Parathyroid adenoma (tissue), 2 donors: ENCODE results near the gene FARSB.
A peak's percentile ranks its signal among the peaks of the same experiment; 100 is the strongest.

Source experiments
- H2AFZ ChIP-seq: fragments of 300-600 bp; sonication (generic); one replicate; pipeline ENCODE4 v1.7.0; 2017; ENCODE audit warnings: antibody characterized with exemption, mild to moderate bottlenecking
- H3K27ac ChIP-seq: fragments of 300-600 bp; sonication (generic); one replicate; pipeline ENCODE4 v1.7.0; 2017
- H3K27me3 ChIP-seq: fragments of 300-600 bp; sonication (generic); one replicate; pipeline ENCODE4 v1.7.0; 2017; ENCODE audit warnings: low read length; ENCODE audit not compliant: control insufficient read depth, insufficient read depth
- H3K36me3 ChIP-seq: fragments of 300-600 bp; sonication (generic); one replicate; pipeline ENCODE4 v1.7.0; 2017; ENCODE audit warnings: low read length; ENCODE audit not compliant: control insufficient read depth, insufficient read depth
- H3K4me1 ChIP-seq: fragments of 300-600 bp; sonication (generic); one replicate; pipeline ENCODE4 v1.7.0; 2017; ENCODE audit warnings: control low read depth
- H3K4me2 ChIP-seq: fragments of 300-600 bp; sonication (generic); one replicate; pipeline ENCODE4 v1.7.0; 2017; ENCODE audit warnings: low read length
- H3K4me3 ChIP-seq: fragments of 300-600 bp; sonication (generic); one replicate; pipeline ENCODE4 v1.7.0; 2017; ENCODE audit warnings: low read depth, low read length
- H3K79me2 ChIP-seq: fragments of 300-600 bp; sonication (generic); one replicate; pipeline ENCODE4 v1.7.0; 2017; ENCODE audit warnings: control low read depth
- H3K9ac ChIP-seq: fragments of 300-600 bp; sonication (generic); one replicate; pipeline ENCODE4 v1.7.0; 2017; ENCODE audit warnings: mild to moderate bottlenecking
- H3K9me3 ChIP-seq: fragments of 300-600 bp; sonication (generic); one replicate; pipeline ENCODE4 v1.7.0; 2017; ENCODE audit warnings: low read length; ENCODE audit not compliant: control insufficient read depth
- CTCF ChIP-seq: fragments of 300-600 bp; sonication (generic); IDR thresholded peaks from one replicate; pipeline ENCODE4 v1.7.0; 2017; ENCODE audit warnings: antibody characterized with exemption, mild to moderate bottlenecking
- donor health status: primary hyperparathyroidism.

The FARSB gene

GRCh38 chr2:222655787-222656525 is at the start of gene FARSB:
FARSB (minus strand) TSS chr2:222656092; CDS start chr2:222656073, 19 bp downstream.
- Histone ChIP-seq H3K9me3 (no peaks in the 10 kb centered on the region), H3K4me1 (peaks cover 3% of the 10 kb centered on the region), H3K36me3 (no peaks in the 10 kb centered on the region), H3K79me2 (peaks cover 19% of the 10 kb centered on the region), H3K27ac (peak within 1 kb of the TSS; percentile 97), H3K9ac (peak within 1 kb of the TSS; percentile 49), H2AFZ (peak within 1 kb of the TSS; percentile 81), H3K27me3 (no peaks in the 10 kb centered on the region), H3K4me2 (peak within 1 kb of the TSS; percentile 100), H3K4me3 (peak within 1 kb of the TSS; percentile 98)
- TF ChIP-seq CTCF = no peak

- H3K9ac ChIP-seq = no peak overlapping the region
- H3K4me2 ChIP-seq = no peak overlapping the region
- TF ChIP-seq CTCF = no peak
- no peak overlapping the region for H3K4me3 ChIP-seq
- H3K27ac ChIP-seq = no peak overlapping the region
- H3K27me3 ChIP-seq = no peaks in the 10 kb centered on the region
- H3K79me2 ChIP-seq = no peaks in the 10 kb centered on the region
- H3K9me3 ChIP-seq = no peaks in the 10 kb centered on the region
- H2AFZ ChIP-seq = no peak overlapping the region
- no peaks in the 10 kb centered on the region for H3K36me3 ChIP-seq
- peaks cover 3% of the 10 kb centered on the region for H3K4me1 ChIP-seq
These were observed 48.0 kb upstream of the FARSB start for GRCh38 chr2:222703886-222704285.

- no peaks in the 10 kb centered on the region for H3K36me3 ChIP-seq
- no peak overlapping the region for H2AFZ ChIP-seq
- H3K4me3 ChIP-seq = no peak overlapping the region
- H3K4me2 ChIP-seq = no peak overlapping the region
- peaks cover 2% of the 10 kb centered on the region for H3K4me1 ChIP-seq
- no peak overlapping the region for H3K27ac ChIP-seq
- no peak overlapping the region for H3K9ac ChIP-seq
- H3K79me2 ChIP-seq = no peaks in the 10 kb centered on the region
- H3K27me3 ChIP-seq = no peaks in the 10 kb centered on the region
- TF ChIP-seq CTCF = no peak
- H3K9me3 ChIP-seq = no peaks in the 10 kb centered on the region
These were observed 47.2 kb upstream of the FARSB start for GRCh38 chr2:222703091-222703490.

GRCh38 chr2:222701721-222702131 is 45.8 kb upstream of the FARSB start:
- no peaks in the 10 kb centered on the region for H3K36me3 ChIP-seq
- H2AFZ ChIP-seq = no peak overlapping the region
- TF ChIP-seq CTCF = no peak
- no peak overlapping the region for H3K9ac ChIP-seq
- H3K4me2 ChIP-seq = no peak overlapping the region
- H3K79me2 ChIP-seq = peaks cover 3% of the 10 kb centered on the region
- no peaks in the 10 kb centered on the region for H3K27me3 ChIP-seq
- no peak overlapping the region for H3K4me3 ChIP-seq
- no peak overlapping the region for H3K27ac ChIP-seq
- H3K9me3 ChIP-seq = no peaks in the 10 kb centered on the region
- no peaks in the 10 kb centered on the region for H3K4me1 ChIP-seq

- no peak overlapping the region for H2AFZ ChIP-seq
- no peak for TF ChIP-seq CTCF
- H3K4me1 ChIP-seq = no peaks in the 10 kb centered on the region
- H3K9me3 ChIP-seq = no peaks in the 10 kb centered on the region
- no peak overlapping the region for H3K27ac ChIP-seq
- H3K4me3 ChIP-seq = no peak overlapping the region
- H3K79me2 ChIP-seq = peaks cover 3% of the 10 kb centered on the region
- H3K4me2 ChIP-seq = no peak overlapping the region
- no peak overlapping the region for H3K9ac ChIP-seq
- no peaks in the 10 kb centered on the region for H3K27me3 ChIP-seq
- no peaks in the 10 kb centered on the region for H3K36me3 ChIP-seq
These were observed 45.3 kb upstream of the FARSB start for GRCh38 chr2:222701233-222701632.
